ENCODE measurements around the gene PGA4.
A peak's percentile ranks its signal among the peaks of the same experiment; 100 is the strongest.
"Not testable (repeated sequence)": the region's sequence is repeated elsewhere in the genome, so short reads cannot be mapped to it uniquely, and the experiment has no call there.

PGA4 gene

DNA sequence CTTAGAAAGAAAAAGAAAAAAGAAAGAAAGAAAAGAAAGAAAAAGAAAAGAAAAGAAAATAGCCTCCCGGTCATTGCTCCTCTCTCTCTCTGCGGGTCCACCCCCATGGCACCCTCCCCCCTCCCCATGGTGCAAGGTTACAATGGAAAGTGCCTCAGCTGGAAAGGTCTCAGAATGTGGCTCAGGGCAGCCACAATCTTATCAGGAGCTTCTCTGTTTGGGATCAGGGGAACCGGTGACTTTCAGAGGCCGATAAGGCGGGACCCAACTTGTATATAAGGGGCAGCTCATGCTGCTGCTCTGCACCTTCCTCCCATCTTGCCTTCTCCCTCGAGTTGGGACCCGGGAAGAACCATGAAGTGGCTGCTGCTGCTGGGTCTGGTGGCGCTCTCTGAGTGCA, at the start of gene PGA4:
Gene PGA4 (plus strand): TSS at position 301 of the 400 bp plus-strand sequence. CDS start 54 bp downstream, at position 355.
- DNase-seq (ENCODE audit: low read depth in 3 of 3), result not testable (repeated sequence)

DNA sequence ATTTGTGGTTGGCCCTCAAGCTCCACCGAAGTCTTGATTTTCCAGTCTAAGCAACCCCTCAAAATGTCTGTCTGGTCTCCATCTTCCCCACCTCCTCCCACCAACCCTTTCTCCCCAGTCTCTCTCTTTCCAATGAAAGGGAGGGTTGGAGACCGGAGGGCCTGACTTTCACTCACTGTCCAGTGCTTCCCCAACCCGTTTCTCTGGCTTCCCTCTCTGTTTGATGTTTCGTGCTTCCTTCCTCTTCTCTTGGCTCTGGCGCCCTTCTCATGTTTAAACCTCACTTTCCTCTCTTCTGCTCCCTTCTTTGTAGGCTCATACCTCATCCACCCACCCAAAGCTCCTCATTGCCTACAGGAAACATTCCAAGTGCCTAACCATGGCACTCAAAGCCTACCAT, 49.8 kb upstream of the PGA4 start:
- DNase-seq (ENCODE audit: low read depth in 3 of 3), result no peak

DNA sequence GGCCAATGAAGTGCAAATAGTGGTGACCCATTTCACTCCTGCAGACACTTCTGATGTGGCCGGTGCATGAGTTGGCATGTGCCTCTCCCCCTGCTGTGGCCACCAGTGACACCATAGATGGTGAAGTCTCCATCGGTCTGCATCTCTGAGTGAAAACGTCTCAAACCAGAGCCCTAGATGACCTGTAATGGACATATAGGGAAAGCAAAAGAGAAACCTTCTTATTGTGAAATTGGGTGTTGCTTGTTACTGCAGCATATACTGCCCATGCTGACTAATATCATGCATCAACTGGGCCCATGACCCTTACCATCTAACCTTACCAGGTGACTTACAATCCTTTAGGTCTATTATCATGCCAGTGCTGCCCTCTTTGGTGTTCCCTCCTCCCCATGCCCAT, 49.3 kb upstream of the PGA4 start:
- no peak for DNase-seq (ENCODE audit: low read depth in 3 of 3)

DNA sequence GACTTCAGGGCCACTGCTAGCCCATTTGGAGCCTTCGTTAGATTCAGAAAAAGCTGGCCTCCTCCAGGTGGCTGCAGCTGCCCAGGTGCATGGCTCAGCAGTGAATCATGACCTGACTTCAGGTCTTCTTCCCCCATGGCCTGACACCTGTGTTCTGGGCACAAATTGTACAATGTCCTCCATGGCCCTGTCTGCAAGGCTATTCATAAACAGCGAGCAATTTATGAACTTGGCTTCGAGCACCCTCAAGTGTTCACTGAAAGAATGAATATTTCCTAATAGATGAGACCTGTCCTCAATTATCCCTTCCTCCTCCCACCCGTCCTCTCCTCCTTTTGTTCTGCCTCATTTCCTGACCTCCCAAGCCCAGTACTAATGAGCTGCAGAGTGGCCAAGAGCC, 48.7 kb upstream of the PGA4 start:
- no peak for DNase-seq (ENCODE audit: low read depth in 3 of 3)

DNA sequence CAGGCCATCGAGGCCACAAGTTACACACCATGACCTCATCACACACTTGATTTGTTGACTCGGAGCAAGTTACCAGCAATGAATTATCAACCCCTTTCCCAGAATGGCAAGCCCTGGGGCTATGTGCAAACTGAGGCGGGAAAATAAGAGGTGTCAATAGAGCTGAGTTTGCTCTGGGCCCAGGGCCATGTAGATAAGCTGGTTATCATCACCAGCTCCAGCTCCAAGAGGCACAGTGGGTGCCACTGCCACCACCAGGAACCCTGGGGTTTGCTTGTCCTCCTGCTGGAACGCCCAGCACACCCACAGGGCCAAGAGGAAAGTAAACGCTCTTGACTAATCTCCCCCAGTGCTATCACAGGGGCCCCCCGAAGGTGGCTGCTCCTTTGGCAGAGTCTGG, 47.9 kb upstream of the PGA4 start:
- no peak for DNase-seq (ENCODE audit: low read depth in 3 of 3)

DNA sequence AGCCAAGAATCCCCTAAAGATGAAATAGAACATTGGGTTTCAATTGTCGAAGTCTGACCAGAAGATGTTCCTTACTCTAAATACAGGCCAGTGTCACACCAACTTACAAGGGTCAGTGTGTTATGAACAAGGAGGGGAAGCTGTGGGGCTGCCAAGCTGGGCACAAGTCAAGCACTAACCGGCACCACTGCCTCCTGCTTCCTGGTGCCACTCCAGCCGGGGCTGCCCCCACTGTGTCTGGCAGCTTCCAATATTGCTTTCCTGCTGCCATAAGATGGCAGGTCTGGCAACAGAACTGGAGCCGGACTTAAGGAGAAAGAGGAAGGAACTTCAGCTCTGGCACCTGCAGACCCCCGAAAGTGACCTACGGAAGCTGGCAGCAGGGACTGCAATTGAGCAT, 47.2 kb upstream of the PGA4 start:
- DNase-seq (ENCODE audit: low read depth in 3 of 3), result no peak

DNA sequence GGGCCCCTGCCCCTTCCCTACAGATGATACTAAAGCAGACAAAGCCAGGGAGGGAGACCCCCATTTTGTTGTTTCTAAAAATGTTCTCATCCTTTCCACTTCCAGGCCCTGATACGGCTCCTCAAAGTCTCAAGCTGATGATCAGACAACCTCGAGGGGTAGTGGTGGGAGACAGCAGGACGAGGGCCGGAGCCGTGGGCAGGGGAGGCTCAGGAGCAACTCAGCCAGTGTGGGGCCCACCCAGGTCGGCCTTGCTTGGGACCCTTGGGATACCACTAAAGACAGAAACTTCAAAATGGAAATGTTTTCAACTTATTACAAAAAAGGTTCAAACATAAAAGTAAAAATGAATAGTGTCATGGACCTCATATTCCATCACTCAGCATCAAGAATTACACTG, 45.7 kb upstream of the PGA4 start:
- no peak for DNase-seq (ENCODE audit: low read depth in 3 of 3)

DNA sequence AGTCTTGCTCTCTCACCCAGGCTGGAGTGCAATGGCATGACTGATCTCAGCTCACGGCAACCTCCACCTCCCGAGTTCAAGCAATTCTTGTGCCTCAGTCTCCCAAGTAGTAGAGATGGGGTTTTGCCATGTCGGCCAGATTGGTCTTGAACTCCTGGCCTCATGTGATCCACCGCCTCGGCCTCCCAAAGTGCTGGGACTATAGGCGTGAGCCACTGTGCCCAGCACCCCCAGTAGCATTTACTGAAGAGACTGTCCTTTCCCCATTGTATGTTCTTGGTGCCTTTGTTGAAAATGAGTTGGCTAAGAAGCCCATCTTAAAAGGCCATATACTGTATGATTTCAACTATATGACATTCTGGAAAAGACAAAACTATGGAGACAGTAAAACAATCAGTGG, 41.9 kb upstream of the PGA4 start:
- not testable (repeated sequence) for DNase-seq (ENCODE audit: low read depth in 3 of 3)

DNA sequence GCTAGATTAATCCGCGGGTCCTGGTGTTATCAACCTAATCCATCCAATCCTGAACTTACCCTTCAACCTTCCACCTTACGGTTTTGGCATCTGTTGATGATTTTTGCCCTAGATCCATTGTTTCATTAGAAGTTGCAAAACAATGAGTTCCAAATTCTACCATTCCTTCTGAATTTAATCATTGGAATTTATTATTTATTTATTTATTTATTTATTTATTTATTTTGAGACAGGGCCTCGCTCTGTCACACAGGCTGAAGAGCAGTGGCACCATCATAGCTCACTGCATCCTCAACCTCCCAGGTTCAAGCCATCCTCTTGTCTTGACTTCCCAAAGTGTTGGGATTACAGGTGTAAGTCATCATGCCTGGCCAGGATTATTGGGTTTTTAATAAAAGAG, 40.7 kb upstream of the PGA4 start:
- DNase-seq (ENCODE audit: low read depth in 3 of 3), result no peak

DNA sequence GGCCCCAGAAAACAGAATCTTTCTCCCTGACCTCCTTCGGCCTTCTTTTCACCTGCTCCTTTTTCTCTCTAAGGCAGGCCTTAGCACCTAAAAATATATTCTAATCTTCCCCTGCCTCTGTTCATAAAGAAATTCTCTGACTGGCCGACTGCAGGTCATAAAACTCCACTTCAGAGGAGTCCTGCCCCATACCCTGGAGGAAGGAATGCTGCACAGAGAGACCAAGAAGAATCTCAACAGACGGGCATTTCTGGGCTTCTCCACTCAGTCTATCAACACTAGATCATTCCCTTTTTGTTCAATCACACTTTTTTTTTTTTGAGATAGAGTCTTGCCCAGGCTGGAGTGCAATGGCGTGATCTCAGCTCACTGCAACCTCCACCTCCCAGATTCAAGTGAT, 38.5 kb upstream of the PGA4 start:
- no peak for DNase-seq (ENCODE audit: low read depth in 3 of 3)

DNA sequence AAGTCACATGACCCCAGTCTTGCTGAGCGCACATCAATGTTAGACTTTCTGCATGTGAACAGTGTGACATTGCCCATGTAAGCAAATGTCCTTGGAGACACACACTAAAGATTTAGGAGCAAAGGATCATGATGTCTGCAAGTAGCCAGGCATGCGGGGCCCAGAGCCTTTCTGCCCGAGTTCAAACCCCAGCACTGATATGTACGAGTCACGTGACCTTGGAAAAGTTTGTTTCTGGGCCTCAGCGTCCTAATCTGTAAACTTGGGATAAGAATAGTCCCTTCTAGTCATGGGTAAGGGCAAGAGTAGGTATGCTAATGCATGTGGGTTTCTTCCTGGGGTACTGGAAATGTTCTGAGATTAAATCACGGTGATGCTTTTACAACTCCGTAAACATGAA, 35.6 kb upstream of the PGA4 start:
- DNase-seq (ENCODE audit: low read depth in 3 of 3), result no peak

DNA sequence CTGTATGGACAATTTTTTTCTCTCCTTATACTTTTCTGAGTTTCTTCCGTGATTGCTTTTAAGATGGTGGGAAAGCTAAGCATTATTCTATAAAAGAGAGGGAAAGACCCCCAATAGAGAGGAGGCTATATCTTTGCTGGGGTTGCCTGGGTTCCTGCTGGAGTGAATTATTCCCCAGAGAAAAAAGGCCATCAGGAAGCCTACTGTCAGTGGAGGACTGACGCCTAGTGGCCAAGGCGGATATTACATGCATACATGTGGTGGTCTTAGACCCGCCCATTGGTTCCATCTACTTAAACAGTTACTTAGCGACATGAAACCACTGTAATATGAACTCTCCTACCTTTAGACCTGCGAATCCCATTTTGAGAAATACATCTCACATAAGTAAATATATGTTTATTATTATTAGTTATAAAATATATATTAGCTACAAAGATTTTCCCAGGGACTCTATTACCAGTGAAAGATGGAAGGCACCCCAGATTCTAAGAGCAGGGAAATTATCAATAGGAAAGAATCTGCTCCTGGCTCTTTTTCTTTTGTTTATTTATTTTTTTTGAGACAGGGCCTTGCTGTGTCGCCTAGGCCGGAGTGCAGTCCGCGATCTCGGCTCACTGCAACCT, 34.5 kb upstream of the PGA4 start:
- peak; percentile 66 to 79 (median 77) for DNase-seq (ENCODE audit: low read depth in 3 of 3)

DNA sequence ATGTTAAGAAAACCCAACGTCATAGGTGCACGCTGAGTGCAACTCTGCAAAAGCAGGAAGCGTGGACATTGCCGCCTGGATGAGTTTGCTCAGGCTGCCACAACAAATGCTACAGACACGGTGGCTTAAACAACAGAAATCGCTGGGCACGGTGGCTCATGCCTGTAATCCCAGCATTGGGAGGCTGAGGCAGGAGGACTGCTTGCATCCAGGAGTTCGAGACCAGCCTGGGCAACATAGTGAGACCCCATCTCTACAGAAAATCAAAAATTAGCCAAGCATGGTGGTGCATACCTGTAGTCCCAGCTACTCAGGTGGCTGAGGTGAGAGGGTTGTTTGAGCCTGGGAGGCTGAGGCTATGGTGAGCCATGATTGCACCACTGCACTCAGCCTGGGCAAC, 32.2 kb upstream of the PGA4 start:
- no peak for DNase-seq (ENCODE audit: low read depth in 3 of 3)

DNA sequence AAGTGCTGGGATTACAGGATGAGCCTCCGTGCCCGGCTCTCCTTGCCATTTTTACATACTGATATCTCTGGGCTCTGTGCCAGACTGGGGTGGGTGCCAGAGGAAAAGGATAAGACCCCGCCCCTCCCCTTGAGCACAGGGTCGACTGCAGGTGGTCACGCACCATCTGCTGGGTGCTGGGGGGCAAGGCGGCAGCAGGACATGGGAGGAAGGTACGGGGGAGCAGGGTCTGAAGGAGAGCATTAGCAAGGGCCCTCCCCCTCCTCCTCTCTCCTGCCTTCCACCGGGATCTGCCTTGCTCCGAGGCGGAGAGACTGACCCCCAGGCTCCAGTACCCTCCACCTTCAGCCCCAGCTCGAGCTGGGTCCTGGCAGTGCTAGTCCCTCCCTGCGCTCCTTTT, 28.6 kb upstream of the PGA4 start:
- DNase-seq (ENCODE audit: low read depth in 3 of 3), result no peak

DNA sequence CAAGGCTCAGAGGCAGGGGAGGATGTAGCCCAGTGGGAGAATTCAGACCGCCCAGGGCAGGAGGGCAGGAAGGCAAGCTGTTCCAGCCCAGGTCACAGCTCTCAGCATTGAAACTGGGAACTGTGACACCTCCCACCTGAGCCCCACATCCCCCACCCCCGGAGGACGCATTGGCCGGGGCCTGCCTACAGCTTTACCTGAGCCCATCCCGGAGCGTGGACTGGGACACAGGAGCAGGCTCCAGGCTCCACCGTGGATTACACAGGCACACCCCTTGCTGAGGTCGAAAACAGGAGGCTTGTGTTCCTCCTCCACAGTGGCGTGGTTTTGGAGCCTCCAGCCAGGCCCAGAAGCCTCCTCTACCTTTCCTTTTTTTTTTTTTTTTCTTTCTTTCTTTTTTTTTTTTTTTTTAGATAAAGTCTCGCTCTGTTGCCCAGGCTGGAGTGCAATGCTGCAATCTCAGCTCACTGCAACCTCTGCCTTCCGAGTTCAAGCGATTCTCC, 27.9 kb upstream of the PGA4 start:
- DNase-seq (ENCODE audit: low read depth in 3 of 3), result no peak

DNA sequence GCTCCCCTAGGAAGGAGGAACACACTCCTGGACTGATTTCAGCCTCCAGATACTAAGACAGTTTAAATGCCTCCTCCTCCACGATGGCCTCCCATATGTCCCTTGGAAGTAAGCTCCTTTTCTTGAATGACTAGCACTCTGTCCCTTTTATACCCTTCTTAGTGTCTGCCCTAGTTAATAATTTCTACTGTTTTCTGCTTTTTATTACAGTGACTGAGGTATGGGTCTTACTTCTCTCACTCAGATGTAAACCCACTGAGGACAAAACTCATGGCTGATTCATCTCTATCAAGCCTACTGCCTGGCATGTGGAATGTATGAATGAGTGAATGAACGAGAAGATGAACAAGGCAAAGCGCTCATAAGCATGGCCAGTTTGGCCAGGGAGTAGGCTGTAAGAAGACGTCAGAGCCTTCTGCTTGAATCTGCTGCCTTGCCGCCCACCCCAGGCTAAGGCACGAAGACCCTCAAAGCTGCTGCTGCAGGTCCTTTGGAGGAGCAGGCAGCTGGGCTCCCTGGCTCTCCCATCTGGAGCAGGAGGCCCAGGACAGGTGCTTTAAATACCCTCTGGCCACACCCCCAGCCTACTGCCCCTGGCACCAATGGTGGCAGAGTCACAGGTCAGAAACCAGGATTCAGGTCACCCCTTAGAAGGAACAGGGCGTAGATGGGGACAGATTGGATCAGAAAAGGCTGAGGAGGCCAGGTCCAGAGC, 27.0 kb upstream of the PGA4 start:
- DNase-seq (ENCODE audit: low read depth in 3 of 3), result no peak

DNA sequence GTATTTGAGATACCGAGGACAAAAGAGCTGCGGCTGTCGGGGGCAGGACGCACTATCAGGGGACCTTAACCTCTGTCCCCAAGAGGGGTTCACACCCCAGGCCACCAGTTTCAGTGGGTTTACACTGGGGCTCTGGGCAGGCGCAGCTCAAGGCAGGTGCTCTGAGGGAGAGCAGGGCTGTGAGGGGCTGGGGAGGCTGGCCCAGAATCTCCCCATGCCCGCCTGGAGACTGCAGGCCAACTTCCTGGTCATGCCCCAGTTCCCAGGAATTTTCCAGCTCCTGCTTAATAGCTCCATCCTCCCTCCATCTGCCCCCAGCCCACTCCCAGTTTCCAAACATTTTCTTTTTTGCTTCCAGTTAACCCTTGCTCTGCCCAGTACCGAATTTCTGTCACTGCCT, 26.4 kb upstream of the PGA4 start:
- DNase-seq (ENCODE audit: low read depth in 3 of 3), result no peak

DNA sequence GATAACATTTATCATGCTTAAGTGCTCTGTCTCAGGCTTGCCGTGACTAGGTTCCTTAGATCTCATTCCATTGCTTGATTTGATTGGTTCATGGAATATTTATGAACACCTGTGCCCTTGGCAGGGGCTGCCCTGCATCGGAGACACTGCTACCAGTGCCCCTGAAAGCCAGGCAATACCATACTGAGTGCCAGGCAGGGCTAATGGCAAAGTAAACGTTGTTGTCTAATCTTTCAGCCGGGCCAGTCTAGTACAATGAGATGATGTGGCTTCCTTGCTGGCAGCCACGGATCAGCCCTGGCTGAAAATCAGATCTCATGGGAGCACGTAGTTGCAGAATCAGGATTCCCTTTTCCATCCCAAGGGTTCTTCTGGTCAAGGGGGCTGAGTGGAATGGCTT, 23.8 kb upstream of the PGA4 start:
- no peak for DNase-seq (ENCODE audit: low read depth in 3 of 3)

DNA sequence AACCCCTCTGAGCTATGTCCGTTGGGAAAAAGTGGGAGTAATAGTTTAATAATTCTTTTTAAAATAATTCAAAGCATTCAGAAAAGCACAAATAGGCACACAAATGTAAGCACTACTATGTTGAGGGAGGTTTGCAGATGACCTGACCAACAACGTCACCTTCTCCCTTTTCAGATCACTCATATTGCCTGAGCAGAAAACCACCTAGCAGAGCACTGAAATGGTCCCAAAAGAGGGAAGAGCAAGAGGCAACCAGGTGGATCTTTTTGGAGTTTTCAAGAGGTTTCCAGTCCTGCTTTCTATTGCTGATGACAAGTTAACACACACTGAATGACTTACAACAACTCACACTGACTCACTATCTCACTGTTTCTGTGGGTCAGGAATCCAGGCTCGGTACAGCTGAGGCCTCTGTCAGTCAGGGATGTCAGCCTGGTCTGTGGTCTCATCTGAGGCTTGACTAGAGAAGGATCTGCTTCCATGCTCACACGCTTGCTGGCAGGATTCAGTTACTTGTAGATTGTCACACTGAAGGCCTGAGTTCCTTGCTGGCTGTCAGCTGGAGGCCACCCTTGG, 23.1 kb upstream of the PGA4 start:
- DNase-seq (ENCODE audit: low read depth in 3 of 3), result no peak

DNA sequence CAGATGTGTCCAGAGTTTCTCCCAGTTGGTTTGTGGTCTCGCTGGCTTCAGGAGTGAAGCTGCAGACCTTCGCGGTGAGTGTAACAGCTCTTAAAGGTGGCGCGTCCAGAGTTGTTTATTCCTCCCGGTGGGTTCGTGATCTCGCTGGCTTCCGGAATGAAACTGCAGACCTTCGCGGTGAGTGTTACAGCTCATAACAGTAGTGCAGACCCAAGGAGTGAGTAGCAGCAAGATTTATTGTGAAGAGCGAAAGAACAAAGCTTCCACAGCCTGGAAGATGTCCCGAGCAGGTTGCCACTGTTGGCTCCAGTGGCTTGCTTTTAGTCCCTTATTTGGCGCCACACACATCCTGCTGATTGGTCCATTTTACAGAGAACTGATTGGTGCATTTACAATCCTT, 20.7 kb upstream of the PGA4 start:
- no peak for DNase-seq (ENCODE audit: low read depth in 3 of 3)

DNA sequence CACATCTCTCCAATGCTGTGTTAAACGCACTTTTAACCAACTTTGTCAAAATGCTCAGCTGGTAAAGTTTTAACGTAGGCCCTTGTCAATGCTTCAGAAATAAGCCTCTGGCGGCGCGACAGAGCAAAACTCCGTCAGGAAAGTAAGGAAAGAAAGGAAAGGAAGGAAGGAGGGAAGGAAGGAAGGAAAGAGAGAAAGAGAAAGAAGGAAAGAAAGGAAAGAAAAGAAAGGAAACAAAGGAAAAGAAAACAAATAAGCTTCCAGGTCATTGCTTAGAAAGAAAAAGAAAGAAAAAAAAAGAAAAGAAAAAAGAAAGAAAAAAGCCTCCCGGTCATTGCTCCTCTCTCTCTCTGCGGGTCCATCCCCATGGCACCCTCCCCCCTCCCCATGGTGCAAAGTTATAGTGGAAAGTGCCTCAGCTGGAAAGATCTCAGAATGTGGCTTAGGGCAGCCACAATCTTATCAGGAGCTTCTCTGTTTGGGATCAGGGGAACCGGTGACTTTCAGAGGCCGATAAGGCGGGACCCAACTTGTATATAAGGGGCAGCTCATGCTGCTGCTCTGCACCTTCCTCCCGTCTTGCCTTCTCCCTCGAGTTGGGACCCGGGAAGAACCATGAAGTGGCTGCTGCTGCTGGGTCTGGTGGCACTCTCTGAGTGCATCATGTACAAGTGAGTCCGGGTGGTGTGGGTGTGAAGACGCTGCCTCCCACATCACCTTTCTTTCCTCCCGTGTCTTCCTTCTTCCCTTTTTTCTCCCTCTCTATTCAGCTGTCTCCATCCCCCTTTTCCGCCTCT, 19.0 kb upstream of the PGA4 start, which contains the start of gene PGA3:
Gene PGA3 (plus strand): TSS at position 566 of the 797 bp plus-strand sequence. CDS start 50 bp downstream, at position 616.
- DNase-seq (ENCODE audit: low read depth in 3 of 3), result not testable (repeated sequence)

DNA sequence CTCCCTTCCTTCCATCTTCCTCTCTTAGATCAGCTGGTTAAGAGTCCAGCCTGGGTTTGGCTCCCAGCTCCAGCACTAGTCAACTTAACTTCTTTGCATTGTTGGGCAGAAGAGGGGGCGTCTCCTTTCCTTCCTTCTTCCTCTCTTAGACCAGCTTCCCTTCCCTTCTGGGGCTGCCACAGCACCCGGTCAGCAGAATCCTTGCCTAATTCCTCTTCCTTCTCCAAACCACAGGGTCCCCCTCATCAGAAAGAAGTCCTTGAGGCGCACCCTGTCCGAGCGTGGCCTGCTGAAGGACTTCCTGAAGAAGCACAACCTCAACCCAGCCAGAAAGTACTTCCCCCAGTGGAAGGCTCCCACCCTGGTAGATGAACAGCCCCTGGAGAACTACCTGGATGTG, 18.3 kb upstream of the PGA4 start:
- DNase-seq (ENCODE audit: low read depth in 3 of 3), result not testable (repeated sequence)
